ENCODE results near the gene EIF4E2.

DNA sequence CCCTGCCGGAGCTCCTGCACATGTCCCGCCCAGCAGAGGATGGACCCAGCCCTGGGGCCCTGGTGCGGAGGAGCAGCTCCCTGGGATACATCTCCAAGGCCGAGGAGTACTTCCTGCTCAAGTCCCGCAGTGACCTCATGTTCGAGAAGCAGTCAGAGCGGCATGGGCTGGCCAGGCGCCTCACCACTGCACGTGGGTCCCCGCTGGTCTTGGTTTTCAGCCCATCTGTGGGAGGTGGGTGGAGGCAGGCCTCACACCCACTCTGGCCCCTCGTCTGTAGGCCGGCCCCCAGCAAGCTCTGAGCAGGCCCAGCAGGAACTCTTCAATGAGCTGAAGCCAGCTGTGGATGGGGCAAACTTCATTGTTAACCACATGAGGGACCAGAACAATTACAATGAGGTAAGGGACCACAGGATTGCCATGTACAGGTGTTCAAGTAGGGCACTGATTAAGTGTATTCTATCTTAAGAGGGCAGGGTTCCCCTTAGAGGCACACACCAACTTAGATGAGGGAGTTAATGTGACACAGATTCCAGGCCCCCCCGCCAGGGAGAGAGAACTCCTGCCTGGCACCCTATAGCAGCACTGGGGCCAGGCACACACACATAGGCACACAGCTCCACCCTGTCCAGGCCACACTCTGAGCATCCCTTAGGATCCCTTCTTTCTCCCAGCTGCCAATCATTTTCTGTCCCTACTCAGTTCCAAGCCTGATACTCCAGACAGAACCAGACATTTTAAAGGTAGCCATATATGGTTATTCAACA is 16.4 kb upstream of the EIF4E2 start:
- TF ChIP-seq EZH2 (IDR thresholded peaks at IDR 0.05; ENCODE audit: borderline replicate concordance, low read depth, low read length, severe bottlenecking) (no peak), POLR2A (IDR thresholded peaks at IDR 0.05; ENCODE audit: low read depth, low read length) (no peak)

Measured in endothelial cell of umbilical vein (primary cell).